TTC549 (cell line): ENCODE data around the gene SMYD5.
A peak's percentile ranks its signal among the peaks of the same experiment; 100 is the strongest.

Experiments used
- FAIRE-seq: peaks from 2 replicates; lab custom pipeline; 2012; peaks lifted over from hg19 to GRCh38; lab: Jason Lieb, UNC

SMYD5 gene

DNA sequence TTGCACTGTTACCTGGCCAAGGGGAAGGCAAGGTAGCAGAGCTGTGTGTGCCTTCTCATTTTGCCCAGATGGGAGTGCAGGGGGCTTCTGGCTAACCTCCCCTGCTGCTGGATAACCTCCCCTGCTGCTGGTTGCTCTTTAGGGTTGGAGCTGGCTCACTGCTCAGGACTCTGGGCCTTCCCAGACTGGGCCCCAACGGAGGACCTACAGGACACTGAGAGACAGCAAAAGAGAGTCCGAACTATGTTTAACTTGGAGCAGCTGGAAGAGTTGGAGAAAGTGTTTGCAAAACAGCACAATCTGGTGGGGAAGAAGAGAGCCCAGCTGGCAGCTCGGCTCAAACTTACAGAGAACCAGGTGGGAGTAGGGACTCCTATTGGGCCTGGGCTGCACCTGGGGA, 5.8 kb upstream of the SMYD5 start:
- FAIRE-seq, result no peak

DNA sequence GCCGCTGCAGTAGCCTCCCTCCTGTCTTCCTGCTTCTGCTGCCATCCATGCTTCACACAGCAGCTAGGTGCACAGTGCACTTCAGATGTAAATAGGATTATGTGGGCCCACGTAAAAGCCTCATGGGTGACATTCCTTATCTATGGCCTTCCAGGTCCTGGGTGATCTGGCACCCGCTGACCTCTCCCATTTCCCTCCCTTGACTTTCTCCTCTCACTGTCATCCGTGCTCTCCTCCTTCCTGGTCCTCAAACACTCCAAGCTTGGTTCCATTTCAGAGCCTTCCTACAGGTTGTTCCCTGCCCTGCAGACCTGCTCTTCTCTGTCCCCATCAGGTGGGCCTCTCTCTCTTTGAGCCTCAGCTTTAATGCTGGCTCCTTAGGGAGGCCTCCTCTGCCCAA, 4.0 kb upstream of the SMYD5 start:
- FAIRE-seq, result no peak

DNA sequence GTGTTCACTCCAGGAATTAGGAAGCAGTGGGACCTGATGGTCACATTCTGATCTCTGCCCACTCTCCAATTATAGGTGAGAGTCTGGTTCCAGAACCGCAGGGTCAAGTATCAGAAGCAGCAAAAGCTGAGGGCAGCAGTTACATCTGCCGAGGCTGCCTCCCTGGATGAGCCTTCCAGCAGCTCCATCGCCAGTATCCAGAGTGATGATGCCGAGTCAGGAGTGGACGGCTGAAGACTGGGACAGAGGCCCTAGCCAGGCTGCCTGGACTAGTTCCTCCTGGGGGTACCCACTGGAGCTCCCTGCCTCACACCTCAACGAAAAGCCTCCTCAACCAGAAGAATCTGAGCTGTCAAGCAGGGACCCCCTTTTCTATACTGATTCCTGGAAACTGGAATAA, 3.3 kb upstream of the SMYD5 start:
- FAIRE-seq, result no peak

DNA sequence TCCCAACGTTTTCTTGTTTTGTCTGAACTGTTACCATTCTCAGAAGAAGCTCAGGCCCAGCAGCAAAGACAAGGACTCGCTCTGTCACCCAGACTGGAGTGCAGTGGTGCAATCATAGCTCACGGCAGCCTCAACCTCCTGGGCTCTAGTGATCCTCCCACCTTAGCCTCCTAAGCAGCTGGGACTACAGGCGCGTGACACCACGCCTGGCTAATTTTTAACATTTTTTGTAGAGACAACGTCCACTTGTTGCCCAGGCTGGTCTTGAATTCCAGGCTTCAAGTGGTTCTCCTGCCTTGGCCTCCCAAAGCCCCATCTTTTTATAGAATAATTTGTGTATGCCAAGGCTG, 2.0 kb upstream of the SMYD5 start:
- no peak for FAIRE-seq

DNA sequence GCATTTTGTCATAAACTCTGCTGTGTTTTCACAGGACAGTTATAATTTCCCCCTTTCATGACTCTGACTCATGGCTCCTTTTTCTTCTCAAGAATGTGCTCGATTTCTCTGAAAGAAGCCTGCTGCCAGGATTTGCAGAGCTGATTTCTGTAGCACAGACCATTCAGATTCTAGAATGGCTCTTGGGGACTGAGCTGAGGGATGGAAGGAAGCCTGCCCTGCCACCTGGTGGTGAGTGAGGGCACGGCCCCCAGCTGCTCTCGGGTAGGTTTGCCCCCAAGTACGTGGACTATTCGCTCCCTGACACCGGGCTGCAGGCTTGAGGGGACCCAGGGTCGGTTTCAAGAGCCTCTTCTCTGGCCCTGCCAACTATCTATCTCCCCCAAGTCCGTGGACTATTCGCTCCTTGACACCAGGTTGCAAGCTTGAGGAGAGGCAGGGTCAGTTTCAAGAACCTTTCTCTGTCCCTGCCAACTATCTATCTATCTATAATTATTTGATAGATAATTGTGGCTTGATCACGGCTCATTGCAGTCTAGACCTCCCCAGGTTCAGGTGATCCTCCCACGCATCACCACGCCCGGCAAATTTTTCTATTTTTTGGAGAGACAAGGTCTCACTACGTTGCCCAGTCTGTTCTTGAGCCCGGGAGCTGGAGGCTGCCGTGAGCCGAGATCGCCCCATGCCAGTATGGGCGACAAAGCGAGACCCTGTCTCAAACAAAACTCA, 1.4 kb upstream of the SMYD5 start:
- no peak for FAIRE-seq

DNA sequence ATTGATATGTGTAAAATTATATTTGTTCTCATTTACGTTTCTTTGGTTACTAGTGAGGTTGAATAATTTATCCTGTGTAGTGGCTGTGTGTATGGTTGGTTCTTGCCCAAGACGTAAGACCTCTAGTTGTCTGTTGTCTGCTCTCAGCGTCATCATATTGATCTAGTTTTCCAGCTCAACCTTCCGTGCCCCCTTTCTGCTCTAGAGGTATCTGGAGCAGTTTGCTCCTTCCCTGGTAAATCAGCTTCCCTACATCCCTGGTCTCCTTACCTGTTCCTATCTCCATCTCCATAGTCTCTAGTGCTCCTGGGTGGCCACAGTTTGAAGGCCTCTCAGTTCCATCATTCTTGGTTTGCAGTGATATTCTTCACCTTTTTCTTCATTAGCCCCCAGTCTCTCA, 1.2 kb downstream of the SMYD5 start:
- no peak for FAIRE-seq

DNA sequence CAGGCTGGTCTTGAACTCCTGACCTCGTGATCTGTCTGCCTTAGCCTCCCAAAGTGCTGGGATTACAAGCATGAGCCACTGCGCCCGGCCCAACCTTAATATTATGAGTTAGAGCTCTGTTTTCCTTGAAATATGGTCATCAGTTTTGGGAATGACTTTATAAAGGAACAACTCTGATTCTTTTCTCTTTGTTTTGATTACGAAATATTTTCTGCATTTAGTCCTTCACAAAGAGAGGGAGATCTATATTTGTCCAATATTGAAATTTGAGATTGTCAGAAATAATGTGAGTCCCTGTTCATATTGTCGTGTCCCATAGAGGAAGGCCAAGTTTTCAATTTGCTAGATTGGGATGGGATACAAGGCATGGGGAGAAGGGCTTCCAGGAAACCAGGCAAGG, 3.1 kb downstream of the SMYD5 start:
- FAIRE-seq, result no peak

DNA sequence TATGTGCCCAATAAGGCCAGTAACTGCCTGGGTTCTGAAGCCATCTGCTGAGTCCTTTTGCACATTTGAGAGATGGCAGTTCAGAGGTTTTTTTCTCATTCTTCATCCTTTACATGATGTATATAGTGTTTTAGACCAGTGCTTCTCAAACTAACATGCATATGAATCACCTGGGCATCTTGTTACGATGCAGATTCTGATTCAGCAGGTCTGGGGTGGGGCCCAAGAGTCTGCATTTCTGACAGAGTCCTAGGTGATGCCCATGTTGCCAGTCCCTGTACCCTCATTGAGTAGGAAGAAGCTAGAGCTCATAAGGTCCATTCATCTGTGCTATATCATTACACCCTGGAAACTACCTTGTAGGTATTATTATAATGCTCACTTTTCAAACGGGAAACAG, 3.8 kb downstream of the SMYD5 start:
- FAIRE-seq, result no peak

DNA sequence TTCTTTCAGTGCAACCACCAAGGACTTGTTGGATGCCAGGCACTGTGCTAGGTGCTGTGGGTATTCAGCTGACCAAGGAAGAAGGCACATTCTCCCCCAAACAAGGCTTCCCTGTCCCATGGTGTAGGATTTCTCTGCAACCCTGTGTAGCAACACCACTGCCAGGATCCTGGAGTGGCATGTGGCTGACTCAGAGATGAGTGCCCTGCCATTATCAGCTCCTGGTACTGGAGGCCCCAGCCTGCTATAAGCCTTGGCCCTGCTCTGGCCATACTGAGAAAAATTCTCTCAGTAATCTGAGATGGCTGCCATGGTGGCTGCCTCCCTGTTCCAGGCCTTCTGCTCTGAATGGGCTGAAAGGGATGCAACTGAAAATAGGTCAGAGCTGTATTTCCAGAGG, 4.3 kb downstream of the SMYD5 start:
- no peak for FAIRE-seq

DNA sequence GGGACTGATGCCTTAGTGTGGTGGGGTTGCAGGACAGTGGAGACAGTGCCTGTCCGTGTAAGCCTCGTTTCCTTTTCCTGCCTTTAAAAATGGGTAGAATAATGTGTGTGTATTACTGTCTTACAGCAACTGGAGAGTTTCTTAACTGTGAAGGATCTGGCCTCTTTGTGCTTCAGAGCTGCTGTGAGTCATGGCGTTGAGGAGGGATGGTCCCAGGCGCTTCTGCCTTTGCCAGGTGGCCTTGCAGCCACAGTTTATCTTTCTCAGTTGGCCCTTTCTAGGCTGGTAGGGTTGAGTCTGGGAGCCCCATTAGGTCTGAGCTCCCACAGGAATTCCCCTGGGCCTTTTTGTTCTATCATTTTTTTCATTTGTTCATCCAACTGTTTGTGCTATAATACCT, 9.8 kb downstream of the SMYD5 start:
- no peak for FAIRE-seq

DNA sequence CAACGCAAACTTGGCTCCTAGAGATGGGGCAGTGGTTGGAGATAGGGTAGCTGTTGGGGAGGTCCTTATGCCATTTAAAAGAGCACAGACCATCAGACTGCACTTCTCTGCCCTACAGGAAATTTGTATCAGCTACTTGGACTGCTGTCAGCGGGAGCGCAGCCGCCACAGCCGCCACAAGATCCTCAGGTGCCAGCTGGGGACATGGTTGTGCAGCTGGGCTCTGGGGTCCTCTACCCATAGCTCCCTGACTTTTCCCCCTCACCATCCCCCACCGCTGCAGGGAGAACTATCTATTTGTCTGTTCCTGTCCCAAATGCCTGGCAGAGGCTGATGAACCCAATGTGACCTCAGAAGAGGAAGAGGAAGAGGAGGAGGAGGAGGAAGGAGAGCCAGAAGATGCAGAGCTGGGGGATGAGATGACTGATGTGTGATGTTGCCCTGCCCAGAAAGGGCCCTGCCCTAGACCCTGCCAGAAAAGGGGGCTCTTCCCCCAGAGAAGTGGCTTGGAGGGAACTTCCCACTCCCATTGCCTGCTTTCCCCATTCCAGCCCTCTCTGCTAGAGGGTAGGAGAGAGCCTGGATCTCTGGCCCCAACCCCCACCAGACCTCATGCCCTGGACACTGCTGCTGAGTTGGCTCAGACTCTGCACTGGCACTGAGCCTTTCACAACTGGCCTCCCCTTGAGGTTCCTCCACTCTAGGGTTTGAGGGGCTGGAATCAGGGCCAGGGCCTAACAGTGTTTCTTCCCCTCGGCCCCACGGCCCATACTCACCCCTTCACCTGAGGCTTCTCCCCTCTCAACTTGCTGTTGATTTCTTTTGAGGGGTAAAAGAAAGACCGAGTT, 11.7 kb downstream of the SMYD5 start:
- FAIRE-seq, result no peak

DNA sequence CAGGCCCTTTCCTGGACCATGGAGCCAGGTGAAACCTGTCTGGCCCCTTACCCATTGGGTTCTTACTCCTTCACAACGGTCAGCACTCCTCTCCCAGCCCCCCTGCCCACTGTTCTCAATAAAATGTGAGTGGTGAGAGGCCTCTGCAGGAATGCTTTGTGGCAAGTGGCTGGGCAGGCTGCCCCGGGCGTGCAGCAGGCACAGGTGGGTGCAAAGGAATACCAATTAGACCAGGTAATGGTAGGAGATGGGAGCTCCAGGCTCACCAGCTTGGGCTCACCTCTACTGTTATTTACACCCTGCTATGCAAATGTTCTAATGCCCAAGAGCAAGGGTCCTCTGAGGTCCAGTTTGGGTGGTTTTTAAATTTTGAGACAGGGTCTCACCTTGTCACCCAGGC, 13.0 kb downstream of the SMYD5 start:
- no peak for FAIRE-seq

DNA sequence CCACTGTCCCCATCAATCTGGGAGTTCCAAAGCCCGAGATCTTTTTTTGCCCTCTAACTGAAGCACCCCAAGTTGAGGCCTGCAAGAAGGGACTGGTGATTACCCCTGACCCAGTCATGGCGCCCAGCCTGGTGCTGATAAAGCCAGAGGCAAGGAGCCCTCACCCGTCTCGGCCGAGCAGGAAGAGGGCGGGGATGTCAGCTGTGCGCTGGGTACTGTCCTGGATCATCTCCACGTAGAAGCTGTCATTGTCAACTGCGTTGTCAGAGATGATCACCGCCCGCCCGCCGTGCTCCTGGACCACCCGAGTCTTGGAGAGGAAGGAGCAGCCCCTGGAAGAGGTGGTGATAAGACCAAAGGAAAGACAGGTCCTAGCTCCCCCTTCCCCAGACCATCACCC, 14.6 kb downstream of the SMYD5 start:
- FAIRE-seq, result no peak

DNA sequence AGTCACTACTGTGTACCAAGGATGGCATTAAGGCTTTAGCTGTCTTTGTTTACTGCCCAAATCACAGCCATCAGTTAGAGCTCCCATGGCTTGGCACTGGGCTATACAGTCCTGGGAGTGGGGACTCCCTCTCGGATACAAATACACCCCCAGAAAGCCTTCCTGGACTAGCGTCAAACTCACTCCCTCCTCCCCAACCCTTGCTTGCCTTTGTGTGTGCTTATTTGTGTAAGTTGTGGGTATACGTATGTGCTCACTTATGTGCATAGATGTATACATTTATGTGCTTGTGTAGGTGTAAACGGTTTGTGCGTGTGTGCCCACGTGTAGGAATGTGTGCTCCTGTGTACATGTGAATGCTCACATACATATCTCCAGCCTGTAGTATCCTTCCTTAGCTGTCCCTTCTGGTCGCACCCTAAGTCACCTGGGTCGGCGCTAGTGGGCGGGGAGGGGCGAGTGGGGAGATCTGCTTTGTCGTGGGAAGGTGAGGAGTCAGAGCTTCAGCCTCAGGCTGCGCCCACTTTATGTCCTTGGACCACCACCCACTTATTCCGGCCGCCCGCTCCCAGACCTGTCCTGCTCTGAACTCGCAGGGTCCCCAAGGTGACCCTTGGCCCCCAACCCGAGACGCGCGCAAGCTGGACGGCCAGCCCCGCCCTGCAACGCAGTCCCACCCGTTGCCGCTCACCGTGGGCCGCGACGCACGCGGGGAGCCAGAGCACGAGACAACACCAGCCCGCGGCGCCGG, 18.5 kb downstream of the SMYD5 start:
- no peak for FAIRE-seq

DNA sequence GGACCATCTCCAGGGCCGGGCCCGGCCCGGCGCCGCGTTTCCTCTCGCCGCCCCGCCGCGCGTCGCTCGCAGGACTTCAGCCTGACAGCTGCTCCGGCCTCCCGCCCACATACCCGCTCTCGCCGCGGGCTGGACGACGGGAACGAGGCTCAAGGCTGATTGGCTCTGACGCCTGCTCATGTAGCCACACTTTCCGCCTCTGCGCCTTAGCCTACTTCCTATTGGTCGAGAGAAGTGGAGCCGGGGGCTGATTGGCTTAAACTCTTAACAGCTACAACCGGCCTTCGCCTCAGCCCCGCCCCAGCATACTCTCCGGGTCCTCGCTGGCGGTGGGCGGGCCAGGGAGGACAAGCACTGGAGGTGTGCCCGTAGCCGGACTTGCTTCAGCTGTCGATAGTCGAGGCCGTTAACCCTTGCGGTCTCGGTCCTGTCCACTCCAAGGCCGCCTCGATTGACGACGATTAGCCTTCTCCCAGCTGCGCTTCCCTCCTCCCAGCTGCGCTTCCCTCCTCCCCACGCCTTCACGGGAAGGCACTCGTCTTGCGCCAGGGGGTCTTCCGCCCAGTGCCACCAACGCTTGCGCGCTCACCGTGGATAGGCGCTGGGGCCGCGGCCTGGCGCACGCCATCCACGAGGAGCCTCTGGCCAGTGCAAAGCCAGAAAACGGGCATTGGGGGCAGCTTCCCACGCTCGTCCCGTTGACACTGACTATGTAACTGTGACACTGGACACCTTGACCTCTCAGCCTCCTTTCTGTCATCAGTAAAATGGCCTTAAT, 19.3 kb downstream of the SMYD5 start, which contains the start of gene PRADC1:
Gene PRADC1, minus strand, starts transcription at position 86 of the 778 bp plus-strand sequence. Its CDS starts 79 bp downstream, at position 7.
- FAIRE-seq, result peak; percentile 97

DNA sequence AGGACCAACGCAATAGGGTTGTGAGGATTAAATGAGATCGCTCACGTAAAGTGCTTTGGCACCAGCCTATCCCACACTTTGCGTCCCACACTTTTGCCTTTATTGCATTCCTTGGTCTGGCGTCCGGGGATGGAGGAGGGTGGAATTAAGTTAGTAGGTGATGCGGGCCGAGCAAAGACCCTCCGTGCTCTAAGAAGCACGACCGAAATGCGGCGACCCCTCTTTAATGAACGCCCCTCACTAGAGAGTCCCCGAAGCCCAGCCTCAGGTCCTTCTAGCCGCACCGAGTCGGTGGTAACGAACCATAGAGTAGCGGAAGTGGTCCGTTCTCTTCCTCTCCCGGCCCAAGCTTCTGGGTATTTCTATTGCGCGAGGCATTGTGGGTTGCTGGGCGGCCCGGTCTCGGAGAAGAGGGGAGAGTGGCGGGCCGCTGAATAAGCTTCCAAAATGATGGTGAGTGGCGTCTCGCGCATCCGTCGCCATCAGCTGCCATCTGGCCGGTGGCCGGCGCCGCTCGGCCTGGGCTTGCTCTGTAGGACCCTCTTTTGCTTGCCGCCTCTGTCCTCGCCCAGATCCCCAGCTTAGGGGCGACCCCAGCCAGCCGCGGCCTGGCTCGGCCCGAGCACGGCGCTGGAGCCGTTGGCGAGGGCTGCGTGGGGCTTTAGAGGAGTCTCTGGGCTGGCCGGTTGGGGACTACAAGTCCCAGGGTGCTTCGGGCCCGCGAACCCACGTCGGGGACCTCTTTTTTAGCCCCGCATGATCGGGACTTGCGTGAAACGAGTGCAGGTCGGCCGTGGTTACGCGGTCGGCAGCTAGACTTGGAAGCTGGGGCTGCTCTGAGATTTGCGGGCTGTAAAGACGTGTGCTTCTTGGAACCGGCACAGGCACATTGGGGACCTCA, 20.1 kb downstream of the SMYD5 start, which contains the start of gene CCT7:
Gene CCT7, plus strand, starts transcription at position 377 of the 901 bp plus-strand sequence. Its CDS starts 71 bp downstream, at position 448.
- FAIRE-seq, result no peak

DNA sequence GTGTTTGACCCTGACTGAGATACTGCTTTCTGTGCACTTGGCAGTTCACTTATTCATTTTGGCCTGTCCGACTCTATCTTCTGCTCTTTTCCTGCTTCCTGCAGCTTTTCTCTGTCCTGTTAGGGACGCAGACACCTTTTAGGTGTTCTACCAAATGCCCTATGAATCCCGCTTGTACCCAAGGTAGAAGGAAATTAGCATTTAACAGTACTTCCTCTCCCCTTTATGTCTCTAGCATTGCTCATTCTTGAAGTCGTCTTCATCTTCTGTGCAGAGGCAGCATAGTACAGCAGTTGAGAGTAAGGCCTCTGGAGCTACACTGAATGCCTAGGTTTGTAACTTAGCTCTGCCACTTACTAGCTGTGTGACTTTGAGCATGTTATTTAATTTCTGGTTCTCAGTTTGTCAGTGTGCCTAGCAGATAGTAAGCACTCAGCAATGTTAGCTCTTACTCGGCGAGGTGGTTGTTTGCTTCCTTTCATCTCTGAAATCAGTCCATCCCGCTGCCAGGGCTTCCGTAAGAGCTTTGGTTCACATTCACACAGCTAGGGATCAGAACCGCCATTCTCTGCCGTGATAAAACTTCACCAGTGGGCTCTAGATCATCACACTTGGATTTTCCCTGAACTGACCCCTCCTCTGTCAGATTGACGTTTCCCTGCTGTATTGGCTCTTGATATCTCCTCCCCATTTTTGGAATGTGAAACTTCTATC, 21.4 kb downstream of the SMYD5 start:
- no peak for FAIRE-seq

DNA sequence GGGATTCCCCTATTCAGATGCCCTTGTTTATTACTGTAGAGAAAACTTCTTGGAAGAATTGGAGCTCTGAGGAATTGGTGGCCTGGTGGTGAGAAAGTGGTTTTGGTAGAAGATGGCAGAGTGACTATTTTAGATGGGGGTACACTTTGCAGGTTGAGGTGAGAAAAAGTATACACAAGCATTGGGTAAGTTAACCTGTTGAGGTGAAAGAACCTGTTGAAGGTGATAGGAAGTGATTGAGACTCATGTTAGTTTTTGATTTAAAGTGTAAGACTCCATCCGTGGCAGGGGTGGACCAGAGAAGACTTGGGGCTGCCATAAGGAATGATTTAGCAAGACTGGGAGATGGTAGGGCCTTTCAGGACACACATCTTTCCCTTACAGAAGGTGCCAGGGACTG, 23.1 kb downstream of the SMYD5 start:
- FAIRE-seq, result no peak

DNA sequence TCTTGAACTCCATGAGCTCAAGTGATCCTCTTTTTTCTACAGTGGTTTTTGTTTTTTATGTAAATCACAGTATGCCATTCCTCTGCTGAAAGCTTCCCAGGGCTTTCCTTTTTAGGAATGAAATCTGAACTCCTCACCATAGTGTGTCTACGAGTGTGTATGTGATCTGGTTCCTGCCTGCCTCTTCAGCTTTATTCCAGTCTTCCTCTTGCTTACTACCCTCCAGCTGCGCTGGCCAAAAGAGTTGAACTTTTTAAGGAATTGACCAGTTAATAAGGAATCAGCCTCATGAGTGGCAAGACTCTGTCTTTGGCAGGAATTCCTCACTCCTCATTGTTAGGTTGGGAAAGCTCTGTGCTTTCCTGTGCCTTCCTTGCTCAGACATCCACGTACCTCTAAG, 24.1 kb downstream of the SMYD5 start:
- FAIRE-seq, result no peak

DNA sequence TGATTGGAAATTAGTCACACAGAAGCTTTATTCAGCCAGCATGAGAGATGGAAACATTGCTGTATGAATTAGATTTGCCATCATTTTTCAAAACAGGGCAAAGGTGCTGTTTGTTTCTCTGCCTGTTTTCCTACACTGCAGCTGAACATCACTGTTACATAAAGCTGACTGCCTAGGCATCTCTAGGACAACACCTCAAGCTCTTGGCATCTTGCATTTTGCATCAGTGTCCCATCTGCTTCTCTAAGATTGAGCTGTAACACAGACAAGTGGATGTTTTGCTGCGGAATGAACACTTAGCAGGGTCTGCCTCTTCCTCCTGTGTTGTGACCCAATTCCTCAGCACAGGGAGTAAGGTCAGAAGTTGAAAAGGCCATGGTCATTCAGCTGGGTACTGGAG, 24.9 kb downstream of the SMYD5 start:
- no peak for FAIRE-seq
